ENCODE data around the gene RTN4RL1.

- TF ChIP-seq CTCF (IDR thresholded peaks at IDR 0.05) (no peak), POLR2A (IDR thresholded peaks at IDR 0.05) (no peak)
These were observed 128.0 kb downstream of the RTN4RL1 start for GRCh38 chr17:1897105-1897656.

All from heart left ventricle (tissue), 13 donors.